Mononuclear cell (primary cell): ENCODE results near the gene ADAM17. TPM values are rescaled to one million over a fixed set of nuclear protein-coding genes. Genes with fewer than 3 reads are reported as not detected.
"Not testable (repeated sequence)": the region's sequence is repeated elsewhere in the genome, so short reads cannot be mapped to it uniquely, and the experiment has no call there.

ENCODE experiments used
- H3K27me3 ChIP-seq: 2 replicates; pipeline ENCODE4 v1.6.0; 2011; ENCODE audit warnings: low read length, control low read depth; ENCODE audit not compliant: insufficient read depth
- H3K4me1 ChIP-seq: 2 replicates; pipeline ENCODE4 v1.5.1; 2011; ENCODE audit warnings: mild to moderate bottlenecking, low read length, control low read depth; ENCODE audit not compliant: insufficient read depth
- H3K4me3 ChIP-seq: 2 replicates; pipeline ENCODE4 v1.5.1; 2011; ENCODE audit warnings: mild to moderate bottlenecking, low read length, moderate library complexity
- H3K9me3 ChIP-seq: 2 replicates; pipeline ENCODE4 v1.5.1; 2011; ENCODE audit warnings: low read depth, mild to moderate bottlenecking, control low read depth, low read length
- total RNA-seq: library from RNA; depleted of rRNA; stranded (reverse); fragments of >200 nt; gene quantifications from one replicate; pipeline ENCODE4 v1.2.3, GENCODE V29; 2012

The ADAM17 gene
- total RNA-seq, 1 donor: 47.2 TPM

- H3K27me3 ChIP-seq: no peaks in the 10 kb centered on the region
- H3K9me3 ChIP-seq: no peaks in the 10 kb centered on the region
- H3K4me1 ChIP-seq: no peaks in the 10 kb centered on the region
- H3K4me3 ChIP-seq: no peak overlapping the region
Observed at GRCh38 chr2:9578467-9579235, 23.0 kb upstream of the ADAM17 start.

- Histone ChIP-seq H3K4me1 (no peaks in the 10 kb centered on the region), H3K9me3 (no peaks in the 10 kb centered on the region), H3K4me3 (no peak overlapping the region), H3K27me3 (no peaks in the 10 kb centered on the region)
Observed at GRCh38 chr2:9574331-9574730, 18.7 kb upstream of the ADAM17 start.

GRCh38 chr2:9573840-9574239 lies 18.2 kb upstream of the ADAM17 start:
- H3K9me3 ChIP-seq: no peaks in the 10 kb centered on the region
- H3K4me1 ChIP-seq: no peaks in the 10 kb centered on the region
- no peak overlapping the region for H3K4me3 ChIP-seq
- H3K27me3 ChIP-seq: no peaks in the 10 kb centered on the region

GRCh38 chr2:9573013-9573720 lies 17.5 kb upstream of the ADAM17 start:
- Histone ChIP-seq H3K4me3 (no peak overlapping the region), H3K9me3 (no peaks in the 10 kb centered on the region), H3K4me1 (no peaks in the 10 kb centered on the region), H3K27me3 (no peaks in the 10 kb centered on the region)

GRCh38 chr2:9570182-9571060 lies 14.8 kb upstream of the ADAM17 start:
- Histone ChIP-seq H3K4me3 (no peak overlapping the region), H3K4me1 (no peaks in the 10 kb centered on the region), H3K27me3 (no peaks in the 10 kb centered on the region), H3K9me3 (no peaks in the 10 kb centered on the region)

- H3K4me3 ChIP-seq: no peak overlapping the region
- no peaks in the 10 kb centered on the region for H3K4me1 ChIP-seq
- no peaks in the 10 kb centered on the region for H3K27me3 ChIP-seq
- no peaks in the 10 kb centered on the region for H3K9me3 ChIP-seq
Observed at GRCh38 chr2:9565436-9566153, 10.0 kb upstream of the ADAM17 start.

GRCh38 chr2:9560628-9561027 lies 5.0 kb upstream of the ADAM17 start:
- H3K27me3 ChIP-seq: no peaks in the 10 kb centered on the region
- H3K4me3 ChIP-seq: no peak overlapping the region
- H3K4me1 ChIP-seq: peaks cover 3% of the 10 kb centered on the region
- H3K9me3 ChIP-seq: no peaks in the 10 kb centered on the region

GRCh38 chr2:9558948-9559381 lies 3.3 kb upstream of the ADAM17 start:
- Histone ChIP-seq H3K9me3 (no peaks in the 10 kb centered on the region), H3K27me3 (no peaks in the 10 kb centered on the region), H3K4me3 (no peak overlapping the region), H3K4me1 (peaks cover 13% of the 10 kb centered on the region)

GRCh38 chr2:9556121-9556743 lies 602 bp upstream of the ADAM17 start:
- H3K9me3 ChIP-seq: no peaks in the 10 kb centered on the region
- H3K4me1 ChIP-seq: peaks cover 37% of the 10 kb centered on the region
- no peaks in the 10 kb centered on the region for H3K27me3 ChIP-seq
- H3K4me3 ChIP-seq: peak overlapping the region; percentile 98

- Histone ChIP-seq H3K27me3 (no peaks in the 10 kb centered on the region), H3K4me1 (peaks cover 51% of the 10 kb centered on the region), H3K9me3 (no peaks in the 10 kb centered on the region), H3K4me3 (peak overlapping the region; percentile 98)
Observed at GRCh38 chr2:9554921-9555296, 721 bp downstream of the ADAM17 start.

- Histone ChIP-seq H3K27me3 (no peaks in the 10 kb centered on the region), H3K4me1 (peaks cover 75% of the 10 kb centered on the region), H3K4me3 (no peak overlapping the region), H3K9me3 (no peaks in the 10 kb centered on the region)
Observed at GRCh38 chr2:9552219-9553178, 3.1 kb downstream of the ADAM17 start.

- not testable (repeated sequence) for H3K4me3 ChIP-seq, H3K9me3 ChIP-seq, H3K27me3 ChIP-seq
- peaks cover 77% of the 10 kb centered on the region for H3K4me1 ChIP-seq
Observed at GRCh38 chr2:9550859-9551391, 4.7 kb downstream of the ADAM17 start.

- Histone ChIP-seq H3K4me3 (no peak overlapping the region), H3K9me3 (no peaks in the 10 kb centered on the region), H3K27me3 (no peaks in the 10 kb centered on the region), H3K4me1 (peaks cover 85% of the 10 kb centered on the region)
Observed at GRCh38 chr2:9549420-9549819, 6.2 kb downstream of the ADAM17 start.
